GM12873 (cell line): ENCODE results near the gene NFIC.

ENCODE experiments used
- TF ChIP-seq, protein P1 (sequence below): IDR thresholded peaks from 2 replicates; pipeline ENCODE4 v1.5.1; 2012; ENCODE audit warnings: low read depth, mild to moderate bottlenecking, moderate library complexity, low read length, control low read depth; ENCODE audit not compliant: insufficient read depth; ENCODE audit errors: missing control alignments

The NFIC gene

DNA sequence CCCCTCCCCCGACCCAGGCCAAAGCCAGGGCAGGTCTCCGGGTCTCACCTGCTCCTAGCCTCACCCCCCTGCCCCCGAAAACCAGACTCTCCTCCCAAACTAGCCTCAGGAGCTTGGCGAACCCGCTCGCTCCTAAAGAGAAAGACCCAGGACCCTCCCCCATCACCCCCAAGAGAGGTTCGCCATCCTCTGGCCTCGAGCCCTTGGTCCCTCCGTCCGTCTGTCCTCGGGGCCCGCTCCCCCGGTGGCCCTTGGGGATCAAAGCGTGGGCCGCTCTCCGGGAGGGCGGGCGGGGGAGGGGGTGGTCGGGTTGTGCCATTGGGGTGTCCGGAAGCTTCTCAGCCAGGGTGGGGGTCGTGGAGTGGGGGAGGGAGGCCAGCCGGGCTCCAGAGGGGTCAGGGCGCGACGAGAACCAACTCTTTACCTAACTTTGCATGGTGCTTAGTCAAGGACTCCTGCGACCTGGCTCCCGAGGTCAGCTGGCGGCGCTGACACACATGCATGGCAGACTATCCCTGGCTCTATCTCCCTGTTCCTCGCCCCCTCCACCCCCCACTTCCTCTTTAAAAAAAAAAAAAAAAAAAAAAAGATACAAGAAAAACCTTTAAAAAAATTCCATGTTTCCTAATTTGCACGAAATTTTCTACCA lies 98.3 kb downstream of the NFIC start:
- TF ChIP-seq, protein P1, sequence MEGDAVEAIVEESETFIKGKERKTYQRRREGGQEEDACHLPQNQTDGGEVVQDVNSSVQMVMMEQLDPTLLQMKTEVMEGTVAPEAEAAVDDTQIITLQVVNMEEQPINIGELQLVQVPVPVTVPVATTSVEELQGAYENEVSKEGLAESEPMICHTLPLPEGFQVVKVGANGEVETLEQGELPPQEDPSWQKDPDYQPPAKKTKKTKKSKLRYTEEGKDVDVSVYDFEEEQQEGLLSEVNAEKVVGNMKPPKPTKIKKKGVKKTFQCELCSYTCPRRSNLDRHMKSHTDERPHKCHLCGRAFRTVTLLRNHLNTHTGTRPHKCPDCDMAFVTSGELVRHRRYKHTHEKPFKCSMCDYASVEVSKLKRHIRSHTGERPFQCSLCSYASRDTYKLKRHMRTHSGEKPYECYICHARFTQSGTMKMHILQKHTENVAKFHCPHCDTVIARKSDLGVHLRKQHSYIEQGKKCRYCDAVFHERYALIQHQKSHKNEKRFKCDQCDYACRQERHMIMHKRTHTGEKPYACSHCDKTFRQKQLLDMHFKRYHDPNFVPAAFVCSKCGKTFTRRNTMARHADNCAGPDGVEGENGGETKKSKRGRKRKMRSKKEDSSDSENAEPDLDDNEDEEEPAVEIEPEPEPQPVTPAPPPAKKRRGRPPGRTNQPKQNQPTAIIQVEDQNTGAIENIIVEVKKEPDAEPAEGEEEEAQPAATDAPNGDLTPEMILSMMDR: no peak

DNA sequence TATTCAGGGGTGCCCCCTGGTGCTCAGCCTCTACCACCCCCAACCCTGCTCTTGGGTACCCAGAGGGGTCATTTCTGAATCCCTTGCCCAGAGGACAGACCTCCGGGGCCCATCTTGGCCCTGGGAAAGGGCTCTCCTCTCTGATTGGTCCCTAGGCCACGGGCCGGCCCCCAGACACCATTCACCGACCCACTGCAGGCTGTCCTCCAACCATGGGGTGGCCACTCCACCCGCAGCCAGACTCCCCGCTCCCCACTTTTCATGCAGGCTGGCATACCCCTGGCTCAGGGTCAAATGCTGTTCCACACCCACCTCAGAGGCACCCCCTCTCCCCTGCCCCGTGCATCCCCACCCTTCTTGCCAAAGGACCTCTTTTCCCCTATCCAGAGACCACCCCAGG lies 99.2 kb downstream of the NFIC start:
- TF ChIP-seq, protein P1: no peak

DNA sequence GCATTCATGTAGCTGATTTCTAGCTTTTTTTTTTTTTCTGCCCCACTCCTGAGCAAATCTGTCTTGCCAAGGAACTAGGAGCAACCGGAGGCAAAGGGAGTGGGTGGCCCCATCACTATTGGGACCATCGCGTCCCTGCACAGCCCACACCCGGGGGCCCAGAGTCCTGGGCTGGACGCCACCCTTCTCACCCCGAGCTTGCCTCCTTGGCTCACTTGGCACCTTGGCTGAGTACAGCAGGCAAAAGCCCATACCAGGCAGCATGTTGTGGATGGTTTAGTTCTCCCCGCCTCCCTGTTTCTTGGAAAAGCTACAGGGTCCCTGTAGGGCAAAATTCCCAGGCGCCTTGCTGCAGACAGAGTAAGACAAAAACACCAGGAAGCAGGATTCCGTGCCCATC lies 100.3 kb downstream of the NFIC start:
- TF ChIP-seq, protein P1: no peak

DNA sequence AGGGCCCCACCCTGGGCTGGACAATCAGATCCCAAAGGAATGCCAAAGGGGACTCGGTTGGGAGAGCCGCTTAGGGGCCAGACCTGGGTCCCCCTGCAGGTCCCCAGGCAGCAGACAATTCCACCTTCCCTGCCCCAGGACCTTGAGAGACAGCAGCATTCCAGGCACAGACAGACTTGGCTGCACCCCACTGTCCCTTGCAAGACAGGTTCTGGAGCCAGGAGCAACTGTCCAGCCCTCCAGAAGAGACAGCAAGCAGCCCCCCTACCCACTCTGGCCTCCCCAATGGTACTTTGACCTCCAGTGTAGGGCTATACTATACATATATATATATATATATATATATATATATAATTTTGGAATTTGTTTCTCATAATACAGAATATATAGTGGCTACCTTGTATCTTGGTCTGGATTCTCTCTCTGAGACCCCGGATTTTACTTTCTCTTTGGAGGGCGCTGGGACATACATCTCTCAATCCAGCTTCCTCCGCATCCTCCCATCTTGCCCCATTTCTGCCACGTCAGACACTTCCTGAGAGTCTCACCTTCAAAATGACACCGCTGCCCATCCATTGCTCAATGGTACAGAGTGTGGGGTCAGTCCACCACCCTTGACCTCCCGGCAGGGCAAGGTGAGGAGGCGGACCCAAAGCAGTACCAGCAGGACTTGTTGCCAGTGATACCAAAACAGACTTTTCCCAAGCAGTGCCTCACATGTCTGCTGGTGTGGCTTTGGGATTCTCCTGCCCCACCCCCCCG lies 101.2 kb downstream of the NFIC start:
- TF ChIP-seq, protein P1: no peak

DNA sequence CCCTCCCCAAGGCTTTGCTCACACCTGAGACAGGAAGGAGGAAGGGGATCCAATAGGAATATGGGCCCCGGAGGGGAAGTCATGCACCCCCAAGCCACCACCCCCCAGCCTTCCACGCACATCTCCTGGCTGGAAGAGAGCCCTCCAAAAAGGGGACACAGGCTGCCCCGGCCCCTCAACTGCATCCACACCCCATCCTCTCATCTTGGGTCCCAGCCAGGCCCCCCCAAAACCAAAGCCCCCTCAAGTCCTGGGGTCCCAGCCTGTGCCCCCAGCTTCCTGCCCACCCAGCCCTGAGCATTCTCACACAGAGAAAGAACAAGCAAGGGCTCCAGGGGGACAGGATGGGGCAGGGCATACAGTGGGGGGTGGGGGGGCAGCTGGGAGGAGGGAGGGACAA lies 101.8 kb downstream of the NFIC start:
- TF ChIP-seq, protein P1: no peak

DNA sequence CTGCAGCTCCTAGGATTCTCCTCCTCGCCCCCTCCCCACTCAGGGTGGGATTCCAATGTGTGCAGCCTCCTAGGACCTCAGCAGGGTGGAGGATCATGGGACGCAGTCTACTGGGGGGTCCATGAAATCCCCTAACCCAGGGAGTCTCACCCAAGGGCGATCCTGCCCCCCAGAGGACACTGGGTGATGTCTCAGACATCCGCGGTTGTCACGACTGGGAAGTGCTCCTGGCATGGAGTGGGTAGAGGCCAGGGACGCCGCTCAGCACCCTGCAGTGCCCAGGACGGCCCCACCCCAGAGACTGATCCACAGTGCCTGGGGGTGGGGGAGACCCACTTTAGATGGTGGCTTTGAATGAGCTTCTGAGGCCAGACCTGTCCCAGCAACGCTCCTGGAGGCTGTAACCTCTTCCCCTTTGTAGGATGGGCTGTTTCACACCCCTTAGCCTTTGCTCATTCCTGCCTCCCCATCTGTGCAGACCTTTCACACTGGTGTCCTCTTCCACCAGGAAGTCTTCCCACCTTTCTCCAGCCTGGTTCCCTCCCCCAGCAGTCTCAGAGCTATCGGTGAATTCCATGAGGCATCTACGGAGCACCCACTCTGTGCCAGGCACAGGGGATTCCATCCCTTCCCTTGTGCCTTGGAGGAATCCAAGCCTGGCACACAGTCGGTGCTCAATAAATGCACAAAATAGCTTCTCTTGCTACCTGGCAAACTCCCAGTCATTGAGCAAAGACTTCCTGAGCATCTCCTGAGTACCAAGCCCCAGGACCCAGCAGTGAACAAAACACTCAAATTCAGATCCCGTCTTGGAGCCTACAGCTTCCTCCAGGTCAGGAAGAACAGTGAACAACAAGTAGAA lies 103.5 kb downstream of the NFIC start:
- TF ChIP-seq, protein P1: no peak

DNA sequence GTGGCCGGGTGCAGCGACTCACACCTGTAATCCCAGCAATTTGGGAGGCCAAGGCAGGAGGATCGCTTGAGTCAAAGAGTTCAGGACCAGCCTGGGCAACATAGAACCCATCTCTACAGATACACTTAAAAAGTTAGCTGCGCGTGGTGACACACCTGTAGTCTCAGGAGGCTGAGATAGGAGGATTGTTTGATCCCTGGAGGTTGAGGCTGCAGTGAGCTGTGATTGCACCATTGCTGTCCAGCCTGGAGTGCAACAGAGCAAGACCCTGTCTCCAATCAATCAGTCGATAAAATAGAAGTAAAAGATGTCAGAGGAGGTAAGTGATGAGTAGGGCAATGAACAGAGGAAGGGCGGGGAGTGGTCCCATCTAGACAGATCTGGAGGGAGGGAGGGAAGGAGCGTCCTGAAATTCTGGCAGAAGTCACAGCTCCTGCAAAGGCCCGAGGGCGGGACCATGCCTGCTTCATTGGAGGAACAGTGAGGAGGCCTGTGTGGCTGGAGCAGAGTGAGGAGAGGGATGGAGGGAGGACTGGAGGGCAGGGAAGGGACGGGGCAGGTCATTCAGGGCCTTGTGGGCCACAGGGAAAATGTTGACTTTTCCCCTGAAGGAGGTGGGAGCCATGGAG lies 104.2 kb downstream of the NFIC start:
- TF ChIP-seq, protein P1: no peak
